DMS 273 (cell line): ENCODE results near the gene MUC6.

Experiments
- DNase-seq: peaks from one replicate; lab custom pipeline; 2025; ENCODE audit not compliant: unreplicated experiment; lab: John Stamatoyannopoulos, UW

MUC6 gene, protein sequence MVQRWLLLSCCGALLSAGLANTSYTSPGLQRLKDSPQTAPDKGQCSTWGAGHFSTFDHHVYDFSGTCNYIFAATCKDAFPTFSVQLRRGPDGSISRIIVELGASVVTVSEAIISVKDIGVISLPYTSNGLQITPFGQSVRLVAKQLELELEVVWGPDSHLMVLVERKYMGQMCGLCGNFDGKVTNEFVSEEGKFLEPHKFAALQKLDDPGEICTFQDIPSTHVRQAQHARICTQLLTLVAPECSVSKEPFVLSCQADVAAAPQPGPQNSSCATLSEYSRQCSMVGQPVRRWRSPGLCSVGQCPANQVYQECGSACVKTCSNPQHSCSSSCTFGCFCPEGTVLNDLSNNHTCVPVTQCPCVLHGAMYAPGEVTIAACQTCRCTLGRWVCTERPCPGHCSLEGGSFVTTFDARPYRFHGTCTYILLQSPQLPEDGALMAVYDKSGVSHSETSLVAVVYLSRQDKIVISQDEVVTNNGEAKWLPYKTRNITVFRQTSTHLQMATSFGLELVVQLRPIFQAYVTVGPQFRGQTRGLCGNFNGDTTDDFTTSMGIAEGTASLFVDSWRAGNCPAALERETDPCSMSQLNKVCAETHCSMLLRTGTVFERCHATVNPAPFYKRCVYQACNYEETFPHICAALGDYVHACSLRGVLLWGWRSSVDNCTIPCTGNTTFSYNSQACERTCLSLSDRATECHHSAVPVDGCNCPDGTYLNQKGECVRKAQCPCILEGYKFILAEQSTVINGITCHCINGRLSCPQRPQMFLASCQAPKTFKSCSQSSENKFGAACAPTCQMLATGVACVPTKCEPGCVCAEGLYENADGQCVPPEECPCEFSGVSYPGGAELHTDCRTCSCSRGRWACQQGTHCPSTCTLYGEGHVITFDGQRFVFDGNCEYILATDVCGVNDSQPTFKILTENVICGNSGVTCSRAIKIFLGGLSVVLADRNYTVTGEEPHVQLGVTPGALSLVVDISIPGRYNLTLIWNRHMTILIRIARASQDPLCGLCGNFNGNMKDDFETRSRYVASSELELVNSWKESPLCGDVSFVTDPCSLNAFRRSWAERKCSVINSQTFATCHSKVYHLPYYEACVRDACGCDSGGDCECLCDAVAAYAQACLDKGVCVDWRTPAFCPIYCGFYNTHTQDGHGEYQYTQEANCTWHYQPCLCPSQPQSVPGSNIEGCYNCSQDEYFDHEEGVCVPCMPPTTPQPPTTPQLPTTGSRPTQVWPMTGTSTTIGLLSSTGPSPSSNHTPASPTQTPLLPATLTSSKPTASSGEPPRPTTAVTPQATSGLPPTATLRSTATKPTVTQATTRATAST (N-terminal part only)

GRCh38 chr11:1036303-1036923, at the start of gene MUC6:
Gene MUC6 (minus strand): TSS chr11:1036718. CDS start chr11:1036655, 63 bp downstream.
- DNase-seq, result no peak

DNA sequence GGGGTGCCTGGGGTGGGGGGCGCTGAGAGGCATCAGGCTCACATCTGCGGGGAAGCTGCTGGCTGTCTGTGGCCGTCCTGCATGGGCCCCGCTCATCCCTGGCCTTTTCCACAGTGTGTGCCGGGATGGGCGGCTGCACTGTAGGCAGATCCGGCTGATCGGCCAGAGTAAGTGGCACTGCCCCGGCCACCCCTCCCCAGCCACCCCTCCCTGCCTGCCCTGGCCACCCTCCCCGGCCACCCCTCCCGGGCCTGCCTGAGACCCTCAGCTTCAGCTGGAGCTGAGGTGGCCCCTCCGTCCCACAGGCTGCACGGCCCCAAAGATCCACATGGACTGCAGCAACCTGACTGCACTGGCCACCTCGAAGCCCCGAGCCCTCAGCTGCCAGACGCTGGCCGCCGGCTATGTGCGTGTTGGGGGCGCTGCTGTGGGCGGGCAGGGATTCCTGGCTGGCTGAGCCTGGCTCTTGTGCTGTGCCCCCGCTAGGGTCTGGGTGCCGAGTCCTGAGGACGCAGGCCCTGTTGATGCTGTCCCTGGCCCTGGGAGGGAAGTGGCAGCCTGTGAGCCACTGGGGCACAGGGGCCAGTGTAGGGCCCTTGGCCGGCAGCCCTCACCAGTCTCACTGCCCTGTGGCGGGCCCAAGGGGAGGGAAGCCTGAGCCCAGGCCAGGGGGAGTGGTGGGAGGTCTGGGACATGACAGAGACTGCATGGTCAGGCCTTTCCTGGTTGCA, 49.1 kb upstream of the MUC6 start:
- DNase-seq, result no peak

DNA sequence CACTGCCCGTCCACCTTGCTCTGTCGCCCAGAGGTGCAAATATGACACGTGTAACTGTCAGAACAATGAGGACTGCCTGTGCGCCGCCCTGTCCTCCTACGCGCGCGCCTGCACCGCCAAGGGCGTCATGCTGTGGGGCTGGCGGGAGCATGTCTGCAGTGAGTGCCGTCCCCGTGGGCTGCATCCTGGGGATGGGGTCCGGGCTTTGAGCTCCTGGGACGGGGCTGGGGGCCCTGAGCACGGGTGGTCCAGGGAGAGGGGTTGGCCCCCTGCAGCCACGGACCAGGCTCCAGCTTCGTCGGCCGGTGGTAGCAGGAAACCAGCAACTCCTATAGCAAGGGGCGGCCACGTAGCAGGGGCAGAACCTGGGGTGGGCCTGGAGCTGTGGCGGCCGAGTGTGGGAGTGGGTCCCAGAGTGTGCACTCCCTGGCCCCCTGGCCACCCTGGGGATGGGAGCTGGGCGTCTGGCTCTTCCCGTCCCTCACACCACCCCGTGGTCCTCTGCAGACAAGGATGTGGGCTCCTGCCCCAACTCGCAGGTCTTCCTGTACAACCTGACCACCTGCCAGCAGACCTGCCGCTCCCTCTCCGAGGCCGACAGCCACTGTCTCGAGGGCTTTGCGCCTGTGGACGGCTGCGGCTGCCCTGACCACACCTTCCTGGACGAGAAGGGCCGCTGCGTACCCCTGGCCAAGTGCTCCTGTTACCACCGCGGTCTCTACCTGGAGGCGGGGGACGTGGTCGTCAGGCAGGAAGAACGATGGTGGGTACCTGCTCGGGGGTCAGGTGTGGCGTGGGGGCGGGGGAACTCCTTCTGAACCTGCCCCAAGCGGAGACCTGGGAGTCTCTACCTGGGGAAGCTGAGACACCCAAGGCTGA, 48.3 kb upstream of the MUC6 start:
- DNase-seq, result no peak

GRCh38 chr11:1083621-1084551, 47.4 kb upstream of the MUC6 start:
- no peak for DNase-seq

- no peak for DNase-seq
Measured at GRCh38 chr11:1082728-1083620, 46.5 kb upstream of the MUC6 start.

DNA sequence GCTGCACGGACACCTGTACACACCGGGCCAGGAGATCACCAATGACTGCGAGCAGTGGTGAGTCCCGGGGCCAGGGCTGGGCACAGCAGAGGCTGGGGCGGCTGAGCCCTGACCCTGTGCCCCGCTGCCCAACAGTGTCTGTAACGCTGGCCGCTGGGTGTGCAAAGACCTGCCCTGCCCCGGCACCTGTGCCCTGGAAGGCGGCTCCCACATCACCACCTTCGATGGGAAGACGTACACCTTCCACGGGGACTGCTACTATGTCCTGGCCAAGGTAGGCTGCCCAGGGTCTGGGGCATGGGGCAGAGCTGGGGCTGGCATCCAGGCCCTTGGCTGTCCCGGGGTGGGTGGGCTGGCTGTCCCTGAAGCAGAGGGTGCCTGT, 45.8 kb upstream of the MUC6 start:
- no peak for DNase-seq

GRCh38 chr11:1081601-1082311, 45.2 kb upstream of the MUC6 start:
- DNase-seq, result no peak

DNA sequence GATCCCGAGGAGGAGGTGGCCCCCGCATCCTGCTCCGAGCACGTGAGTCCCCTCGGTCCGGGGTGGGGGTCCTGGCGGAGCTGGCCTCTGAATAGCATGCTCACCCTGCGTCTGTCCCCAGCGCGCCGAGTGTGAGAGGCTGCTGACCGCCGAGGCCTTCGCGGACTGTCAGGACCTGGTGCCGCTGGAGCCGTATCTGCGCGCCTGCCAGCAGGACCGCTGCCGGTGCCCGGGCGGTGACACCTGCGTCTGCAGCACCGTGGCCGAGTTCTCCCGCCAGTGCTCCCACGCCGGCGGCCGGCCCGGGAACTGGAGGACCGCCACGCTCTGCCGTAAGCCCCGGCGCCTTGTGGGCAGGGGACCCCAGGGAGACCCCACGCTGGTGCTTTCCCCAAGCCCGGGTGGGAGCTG, 41.7 kb upstream of the MUC6 start:
- no peak for DNase-seq

GRCh38 chr11:1077417-1078119, 41.0 kb upstream of the MUC6 start:
- DNase-seq, result no peak

DNA sequence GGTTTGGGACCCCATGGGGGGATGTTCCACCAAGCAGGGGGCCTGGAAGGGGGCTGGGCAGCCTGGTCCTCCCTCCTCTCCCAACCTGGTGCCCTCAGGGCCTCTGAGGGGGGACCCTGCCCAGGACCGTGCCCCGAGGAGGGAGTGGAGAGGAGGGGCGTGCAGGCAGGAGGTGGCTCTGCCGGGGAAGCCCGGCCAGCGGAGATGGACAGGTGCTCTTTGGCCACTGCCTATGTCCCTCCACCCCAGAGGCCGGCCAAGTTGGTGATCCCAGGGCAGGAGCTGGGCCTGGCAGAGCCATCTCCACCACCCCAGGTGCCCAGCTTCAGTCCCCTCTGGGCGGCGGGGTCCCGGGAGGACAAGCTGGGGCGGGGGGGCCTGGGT, 40.5 kb upstream of the MUC6 start:
- DNase-seq, result no peak

GRCh38 chr11:1076061-1076665, 39.6 kb upstream of the MUC6 start:
- DNase-seq, result no peak

DNA sequence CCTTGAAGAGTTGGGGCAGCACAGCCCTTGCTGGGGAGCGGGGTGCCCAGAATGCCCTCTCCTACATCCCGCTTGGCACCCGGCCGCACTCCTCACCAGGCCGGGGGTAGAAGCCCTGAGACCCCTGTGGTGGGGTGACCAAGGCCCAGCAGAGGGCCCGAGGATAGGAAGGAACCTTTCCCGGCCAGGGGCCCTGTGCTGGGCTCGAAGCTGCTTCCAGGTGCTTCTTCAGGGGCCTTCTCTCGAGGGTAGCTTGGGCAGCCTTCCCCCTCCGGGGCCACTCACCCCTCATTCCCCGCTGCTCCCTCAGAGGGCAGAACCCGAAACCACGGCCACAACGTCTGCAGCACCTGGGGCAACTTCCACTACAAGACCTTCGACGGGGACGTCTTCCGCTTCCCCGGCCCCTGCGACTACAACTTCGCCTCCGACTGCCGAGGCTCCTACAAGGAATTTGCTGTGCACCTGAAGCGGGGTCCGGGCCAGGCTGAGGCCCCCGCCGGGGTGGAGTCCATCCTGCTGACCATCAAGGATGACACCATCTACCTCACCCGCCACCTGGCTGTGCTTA, 38.9 kb upstream of the MUC6 start:
- DNase-seq, result no peak

DNA sequence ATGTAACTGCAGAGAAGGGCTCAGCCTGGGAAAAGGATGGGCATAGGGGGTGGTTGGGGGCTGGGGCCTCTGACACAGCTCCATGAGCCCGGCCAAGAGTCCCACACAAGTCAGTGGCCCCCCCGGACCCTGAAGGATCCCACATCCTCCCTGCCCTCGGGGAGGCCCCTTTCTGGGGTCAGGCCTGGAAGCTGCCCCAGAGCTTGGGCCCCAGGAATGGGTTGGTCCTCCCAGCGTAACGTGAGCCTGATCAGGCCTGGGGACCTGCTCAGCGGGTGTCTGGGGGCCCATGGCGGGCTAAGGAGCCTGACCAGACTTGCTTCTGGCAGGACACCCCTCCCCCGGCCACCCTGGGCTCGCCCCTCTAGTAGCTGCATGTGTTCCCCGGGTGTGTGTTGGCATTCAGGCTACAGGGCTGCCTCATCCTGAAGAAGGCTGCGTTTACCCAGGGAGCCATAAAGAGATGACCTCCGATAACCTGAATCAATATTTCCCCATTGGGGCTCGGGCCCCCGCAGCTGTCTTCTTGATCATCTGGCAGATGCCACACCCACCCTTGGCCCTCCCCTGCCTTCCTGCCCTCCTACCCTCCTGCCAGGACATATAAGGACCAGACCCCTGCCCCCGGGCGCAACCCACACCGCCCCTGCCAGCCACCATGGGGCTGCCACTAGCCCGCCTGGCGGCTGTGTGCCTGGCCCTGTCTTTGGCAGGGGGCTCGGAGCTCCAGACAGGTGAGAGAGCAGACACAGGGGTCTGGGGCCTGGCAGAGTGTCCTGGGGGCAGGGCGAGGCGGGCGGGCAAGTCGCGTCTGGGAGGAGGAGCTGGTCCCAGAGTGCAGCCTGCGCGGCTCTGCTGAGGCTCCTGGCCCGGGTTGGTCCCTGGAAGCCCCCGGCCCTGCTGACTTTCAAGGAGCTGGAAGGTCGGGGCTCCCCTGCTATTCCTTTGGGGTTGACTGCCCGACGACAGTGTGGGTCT, 38.0 kb upstream of the MUC6 start, which contains the start of gene MUC2:
Gene MUC2, plus strand, starts transcription at position 631 of the 978 bp plus-strand sequence.
- no peak for DNase-seq

DNA sequence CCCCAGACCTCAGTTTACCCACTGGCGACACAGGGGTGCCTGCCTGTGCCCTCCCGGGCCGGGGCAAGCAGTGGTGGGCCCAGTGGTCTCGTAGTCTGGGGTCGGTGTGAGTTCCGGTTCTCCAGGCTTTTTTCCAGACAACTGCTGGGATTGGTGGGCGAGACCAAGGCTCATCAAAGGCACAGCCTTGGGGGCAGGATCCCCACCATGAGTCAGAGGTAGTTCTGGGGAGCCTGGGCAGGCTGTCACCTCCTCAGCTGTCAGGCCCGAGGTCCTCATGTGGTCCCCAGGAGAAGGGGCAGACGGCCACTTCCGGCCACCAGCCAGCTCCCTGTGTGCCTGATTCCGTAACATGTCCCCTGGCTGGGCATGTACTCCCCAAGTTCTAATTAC, 37.3 kb upstream of the MUC6 start:
- DNase-seq, result no peak
